Activated gamma-delta T cell (primary cell): ENCODE measurements around the gene HHAT.

Experiments used
- DNase-seq: peaks from one replicate; lab custom pipeline; 2025; lab: John Stamatoyannopoulos, UW

Gene HHAT

DNA sequence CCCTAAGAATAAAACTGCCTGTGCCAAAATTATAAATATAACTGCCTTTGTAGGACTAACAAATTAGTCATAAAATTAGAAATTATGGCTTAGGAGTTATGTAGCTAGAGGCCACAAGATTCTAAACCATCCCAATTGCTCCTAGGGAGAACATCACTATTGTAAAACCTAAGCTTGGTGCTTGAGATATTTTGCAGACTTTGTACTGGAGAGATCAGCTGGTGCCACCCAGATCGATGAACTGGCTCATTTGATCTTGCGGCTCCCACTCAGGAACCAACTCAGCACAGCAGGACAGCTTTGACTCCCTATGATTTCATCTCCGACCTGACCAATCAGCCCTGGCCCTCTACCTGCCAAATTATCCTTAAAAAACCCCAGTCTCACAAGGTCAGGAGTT is 30.6 kb downstream of the HHAT start:
- DNase-seq, result no peak

DNA sequence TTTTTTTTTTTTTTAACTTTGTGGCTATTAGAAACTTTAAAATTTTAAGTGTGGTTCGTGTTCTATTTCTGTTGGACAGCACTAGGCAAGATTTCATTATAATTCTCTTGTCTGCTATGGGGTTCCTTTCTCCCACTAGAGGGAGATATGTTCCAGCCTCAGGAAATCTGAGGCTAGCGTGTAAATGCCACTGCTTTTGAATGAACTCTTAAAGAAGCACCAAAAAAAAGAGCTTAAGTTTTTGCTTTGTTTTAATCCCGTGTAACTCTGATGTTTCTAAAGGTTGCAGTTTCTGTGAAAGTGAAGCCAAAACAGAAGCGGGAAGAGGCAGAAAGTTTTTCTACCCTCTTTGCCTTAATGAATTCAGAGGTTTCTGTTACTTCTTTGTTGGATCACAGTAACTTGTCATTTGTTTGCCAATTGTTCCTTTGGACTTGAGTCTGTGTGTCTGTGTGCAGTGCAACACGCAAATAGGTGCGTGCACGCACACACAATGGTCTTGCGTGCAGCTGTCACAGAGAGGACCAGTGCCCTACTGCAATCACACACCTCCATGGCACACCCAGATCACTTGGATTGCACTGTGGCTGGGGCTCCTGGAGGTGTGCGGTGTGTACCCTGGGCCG is 32.3 kb downstream of the HHAT start:
- no peak for DNase-seq

DNA sequence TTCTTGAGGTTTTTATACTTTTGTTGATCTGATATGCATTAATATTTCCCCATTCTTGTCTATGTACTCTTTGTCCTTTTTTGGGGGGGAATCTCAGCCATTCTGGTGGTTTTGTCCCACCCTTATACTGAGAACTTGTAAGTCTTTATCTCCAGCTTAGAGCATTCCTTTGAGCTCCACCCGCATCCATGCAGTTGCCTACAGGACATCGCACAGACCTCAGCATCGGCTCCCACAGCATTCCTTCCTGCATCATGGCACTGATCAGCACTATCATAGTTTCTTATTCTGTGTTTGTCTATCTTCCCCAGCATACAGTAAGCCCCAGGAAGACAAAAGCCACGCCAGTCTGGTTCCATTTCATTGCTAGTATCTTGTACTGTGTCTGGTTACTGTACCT is 33.0 kb downstream of the HHAT start:
- no peak for DNase-seq

DNA sequence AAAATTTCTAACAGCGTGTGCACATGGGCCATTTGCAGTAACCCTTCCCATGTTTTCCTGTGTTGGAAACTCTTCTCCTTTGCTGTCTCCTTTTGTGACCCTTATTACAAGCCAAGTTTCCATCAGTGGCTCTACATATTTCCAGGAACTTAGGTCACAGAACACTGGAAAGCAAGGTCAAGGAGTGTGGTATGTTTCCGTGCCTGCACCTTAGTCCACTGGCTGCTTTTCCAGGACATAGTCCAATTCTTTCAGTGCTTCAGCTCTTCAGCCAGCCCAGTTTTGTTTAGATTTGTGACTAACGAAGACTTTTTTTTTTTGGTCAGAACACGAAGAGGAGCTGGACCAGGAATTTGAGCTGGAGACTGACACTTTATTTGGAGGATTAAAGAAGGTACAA is 33.8 kb downstream of the HHAT start:
- DNase-seq, result no peak

DNA sequence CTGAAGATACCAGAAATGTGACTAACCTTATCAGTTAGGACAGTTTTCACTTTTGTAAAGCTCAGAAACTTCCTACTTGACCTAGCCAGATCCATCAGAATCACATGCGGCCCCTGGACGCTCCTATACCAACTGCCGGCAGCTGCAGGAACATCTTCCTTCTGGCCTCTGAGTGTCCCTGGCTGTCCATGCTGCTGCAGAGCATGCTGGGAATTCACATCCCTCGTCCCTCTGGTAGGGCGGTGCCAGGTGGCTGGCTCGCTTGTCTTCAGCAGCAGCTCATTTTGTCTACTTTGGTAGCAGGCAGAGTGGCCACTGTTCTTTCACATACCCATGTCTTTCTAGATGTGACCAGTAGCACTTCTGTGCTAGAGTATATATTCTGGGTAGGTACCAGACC is 34.4 kb downstream of the HHAT start:
- DNase-seq, result no peak

DNA sequence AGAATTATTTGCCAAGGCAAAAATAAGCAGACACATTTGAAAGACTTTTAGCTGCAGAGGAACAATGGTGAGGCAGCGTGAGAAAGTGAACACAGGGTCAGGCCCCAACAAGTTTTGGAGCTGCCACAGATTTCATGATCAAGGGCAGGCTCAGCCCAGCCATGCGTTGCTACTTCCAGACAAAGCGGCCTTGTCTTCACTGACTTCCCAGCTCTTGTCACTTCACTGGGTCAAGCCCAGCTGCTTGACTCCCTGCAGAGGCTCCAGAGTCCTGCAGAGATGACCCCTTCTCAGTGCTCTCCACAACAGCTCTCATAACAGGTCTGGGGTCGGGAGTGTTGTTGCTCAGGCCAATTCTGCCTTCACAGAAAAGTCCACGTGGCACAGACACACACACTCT is 35.8 kb downstream of the HHAT start:
- no peak for DNase-seq

DNA sequence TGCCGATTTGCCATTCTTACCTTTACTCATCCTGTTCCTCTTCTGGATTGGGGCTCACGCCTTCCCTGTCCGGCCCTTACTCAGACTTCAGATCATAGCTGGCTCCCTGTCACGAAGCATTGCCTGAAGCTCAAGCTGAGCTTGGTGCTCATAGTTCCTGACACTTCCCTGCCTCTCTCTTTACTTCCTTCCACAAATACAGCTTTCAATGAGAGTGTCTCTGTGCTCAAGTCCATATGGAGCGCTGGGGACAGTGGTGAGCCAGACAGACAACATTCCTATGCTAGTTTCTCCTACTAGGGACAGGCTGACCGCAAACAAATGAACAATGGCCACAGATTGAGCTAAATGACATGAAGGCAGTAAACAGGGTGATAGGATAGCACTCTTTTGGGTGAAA is 38.1 kb downstream of the HHAT start:
- DNase-seq, result no peak

DNA sequence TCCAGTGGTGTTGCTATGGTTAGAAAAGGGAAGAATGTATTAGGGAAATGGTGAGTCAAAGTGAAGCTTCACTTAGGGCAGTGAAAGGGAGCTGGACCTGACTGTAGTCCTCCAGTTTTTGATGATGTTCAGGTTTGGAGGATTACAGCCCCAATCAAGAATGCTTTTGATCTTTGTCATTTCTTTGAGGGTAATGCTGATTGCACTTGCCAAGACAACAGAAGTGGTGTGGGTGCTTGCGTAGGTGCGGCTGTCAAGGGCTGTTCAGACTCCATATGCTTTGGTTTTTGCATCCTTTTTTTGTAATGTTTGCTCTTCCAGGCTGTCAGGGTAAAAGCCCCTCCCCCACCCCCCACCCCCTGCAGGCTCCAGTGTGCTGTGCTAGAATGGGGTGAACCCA is 38.9 kb downstream of the HHAT start:
- no peak for DNase-seq

DNA sequence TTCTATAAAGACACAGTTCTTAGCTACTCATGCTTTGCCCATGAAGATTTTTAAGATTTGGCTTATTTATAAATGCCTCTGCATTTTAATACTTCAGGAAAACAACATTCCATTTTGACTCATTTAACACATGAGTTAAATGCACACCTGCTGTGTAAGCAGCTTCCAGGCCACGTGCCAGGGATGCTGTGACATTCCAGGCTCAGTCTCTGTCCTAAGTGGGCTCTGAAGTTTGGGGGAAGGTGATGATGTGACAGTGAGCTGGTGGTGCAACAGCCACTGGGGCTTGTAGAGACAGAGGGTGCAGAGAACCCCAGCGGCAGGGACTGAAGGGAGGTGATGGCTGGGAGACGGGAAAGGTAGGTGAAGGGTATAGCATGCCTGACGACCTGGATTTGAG is 40.7 kb downstream of the HHAT start:
- no peak for DNase-seq

DNA sequence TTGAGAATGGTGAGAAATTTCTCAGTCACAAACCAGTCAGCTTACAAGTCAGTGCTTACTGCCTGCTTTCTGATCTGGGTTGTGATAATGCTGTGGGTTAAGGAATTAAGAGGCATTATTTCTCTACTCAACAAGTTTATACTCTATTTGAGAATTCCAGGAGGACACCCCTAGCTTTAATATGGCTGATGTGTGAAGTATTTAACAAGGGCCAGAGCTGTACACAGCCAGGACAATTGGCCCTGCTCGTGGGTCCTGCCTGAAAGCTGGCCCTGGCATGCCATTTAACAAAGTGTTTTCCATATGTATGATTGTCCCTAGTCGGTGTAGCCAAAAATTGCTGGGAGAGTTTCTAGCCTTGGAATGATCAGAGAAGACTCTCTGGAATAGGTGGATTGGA is 43.2 kb downstream of the HHAT start:
- no peak for DNase-seq

DNA sequence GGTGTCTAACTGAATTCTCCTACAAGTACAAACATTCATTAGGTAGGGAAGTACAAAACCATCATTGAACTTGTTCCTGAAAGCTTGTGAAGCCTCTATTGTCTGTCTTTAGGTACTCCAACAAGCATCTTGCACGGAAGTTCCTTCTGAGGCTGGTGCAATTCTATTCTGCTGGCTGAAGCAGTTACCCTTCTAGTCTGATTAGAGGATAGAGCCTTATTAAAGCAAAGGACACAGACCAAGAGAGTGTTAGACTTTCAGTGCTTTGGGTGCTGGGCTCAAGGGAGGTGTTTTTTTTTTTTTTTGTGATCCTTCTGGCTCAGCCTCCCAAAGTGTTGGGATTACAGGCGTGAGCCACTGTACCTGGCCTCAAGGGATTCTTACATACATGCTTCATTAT is 43.8 kb downstream of the HHAT start:
- DNase-seq, result no peak

DNA sequence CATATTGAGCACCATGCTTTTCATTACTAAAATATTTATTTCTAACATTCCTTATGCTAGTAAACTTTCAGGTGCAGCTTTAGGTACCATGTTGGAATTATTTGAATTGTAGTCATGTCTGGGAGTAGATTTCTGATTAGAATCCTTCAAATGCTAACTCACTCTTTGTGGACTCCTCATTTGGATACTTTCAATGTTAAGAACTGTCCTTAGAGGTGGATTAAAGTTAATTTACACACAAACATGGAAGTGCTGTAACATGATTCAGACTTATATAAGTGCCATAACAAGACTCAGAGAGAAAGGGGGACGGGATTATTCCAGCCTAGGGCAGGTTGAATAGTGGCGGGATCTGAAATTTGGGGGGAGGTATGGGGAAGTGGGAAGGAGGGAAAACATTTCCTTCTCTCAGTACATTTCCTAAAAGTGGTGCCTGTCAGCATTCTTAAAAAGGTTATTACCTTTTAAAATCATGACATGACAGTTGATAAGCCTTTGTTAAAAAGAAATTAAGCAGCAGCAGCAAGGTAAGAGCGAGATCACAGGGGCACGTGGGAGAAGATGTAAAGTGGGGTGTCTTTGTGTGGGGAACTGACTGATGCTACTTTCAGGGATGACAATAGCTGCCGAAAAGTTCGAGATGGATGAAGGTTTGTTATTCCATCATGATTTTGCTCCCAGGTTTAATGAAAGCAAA is 44.4 kb downstream of the HHAT start:
- DNase-seq, result no peak

DNA sequence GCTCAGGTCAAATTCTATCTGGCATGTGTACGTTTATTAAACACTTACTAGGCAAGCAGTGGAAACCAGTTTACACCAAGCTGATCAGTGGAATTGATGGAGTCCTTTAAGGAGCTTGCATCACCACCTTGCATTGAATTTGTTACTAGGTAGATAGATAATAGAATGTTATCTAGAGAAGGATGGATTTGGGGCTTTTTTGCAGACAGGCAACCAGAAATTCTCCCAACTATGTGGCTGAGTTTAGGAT is 44.9 kb downstream of the HHAT start:
- DNase-seq, result no peak

DNA sequence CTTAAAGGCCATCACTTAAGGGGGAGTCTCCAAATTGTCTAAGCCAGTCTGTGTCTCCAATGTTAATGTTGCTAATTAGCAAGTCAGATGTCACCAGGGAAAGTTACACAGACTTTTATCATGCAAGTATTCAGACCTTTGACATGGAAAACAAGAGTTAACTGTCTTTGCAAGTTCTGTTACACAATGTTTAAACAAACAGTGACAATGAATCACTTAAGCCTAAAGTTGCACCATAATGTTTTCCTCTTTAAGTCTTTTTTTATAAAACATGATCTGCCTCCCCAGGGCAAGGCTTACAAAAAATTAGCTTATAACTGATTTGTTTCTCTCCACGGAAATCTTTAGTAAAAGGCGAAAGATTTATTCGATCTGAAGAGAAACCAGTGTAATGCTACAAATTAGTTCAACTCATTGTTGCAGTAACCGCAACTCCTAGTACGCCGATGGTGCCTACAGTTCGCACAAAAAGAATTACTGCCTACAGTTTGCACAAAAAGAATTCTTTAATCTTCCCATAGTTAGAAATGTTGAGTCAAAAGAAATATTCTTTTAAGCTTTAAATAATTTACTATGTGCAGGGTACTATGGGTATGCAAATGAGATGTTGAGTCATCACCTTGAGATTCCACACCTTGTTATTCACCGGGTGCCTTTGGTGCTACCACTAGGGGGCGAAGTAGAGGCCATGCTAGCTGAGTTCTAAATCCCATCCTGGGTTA is 45.3 kb downstream of the HHAT start:
- DNase-seq, result no peak

DNA sequence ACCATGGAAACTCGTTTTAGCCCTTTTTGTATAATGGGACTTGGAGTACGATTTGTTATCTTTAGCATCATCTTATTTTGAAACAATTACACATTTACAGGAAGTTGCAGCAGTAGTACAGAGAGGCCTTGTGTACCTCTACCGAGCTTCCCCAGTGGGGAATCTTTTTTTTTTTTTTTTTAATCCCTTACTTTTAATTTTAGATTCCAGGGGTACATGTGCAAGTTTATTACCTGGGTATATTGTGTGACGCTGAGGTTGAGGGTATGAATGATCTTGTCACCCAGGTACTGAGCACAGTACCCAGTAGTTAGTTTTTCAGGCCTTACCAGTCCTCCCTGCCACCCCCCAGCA is 45.9 kb downstream of the HHAT start:
- no peak for DNase-seq

DNA sequence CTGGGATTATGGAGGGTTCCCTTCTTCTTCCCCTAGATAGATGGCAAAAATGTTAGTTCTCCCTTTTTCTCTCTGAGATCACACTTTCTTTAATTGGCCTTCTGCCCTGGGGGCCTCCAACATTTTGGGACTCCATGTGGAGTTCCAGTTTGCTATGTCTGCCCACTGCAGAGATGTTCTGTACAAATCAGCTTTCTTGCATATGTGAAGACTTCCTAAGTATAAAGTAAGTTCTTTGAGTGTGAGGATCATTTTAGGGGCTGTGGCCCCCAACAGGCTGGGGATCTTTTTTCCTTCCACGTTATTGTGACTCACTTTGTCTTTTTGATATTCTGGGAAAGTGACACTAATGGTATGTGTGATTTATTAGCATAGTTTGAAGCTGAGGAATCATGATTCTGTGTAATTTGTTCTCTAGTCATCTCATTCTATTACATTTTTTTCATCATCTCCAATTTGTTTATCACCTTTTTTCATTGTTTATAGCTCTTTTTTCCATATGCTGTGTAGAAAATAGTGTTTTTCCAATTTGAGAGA is 48.2 kb downstream of the HHAT start:
- no peak for DNase-seq

DNA sequence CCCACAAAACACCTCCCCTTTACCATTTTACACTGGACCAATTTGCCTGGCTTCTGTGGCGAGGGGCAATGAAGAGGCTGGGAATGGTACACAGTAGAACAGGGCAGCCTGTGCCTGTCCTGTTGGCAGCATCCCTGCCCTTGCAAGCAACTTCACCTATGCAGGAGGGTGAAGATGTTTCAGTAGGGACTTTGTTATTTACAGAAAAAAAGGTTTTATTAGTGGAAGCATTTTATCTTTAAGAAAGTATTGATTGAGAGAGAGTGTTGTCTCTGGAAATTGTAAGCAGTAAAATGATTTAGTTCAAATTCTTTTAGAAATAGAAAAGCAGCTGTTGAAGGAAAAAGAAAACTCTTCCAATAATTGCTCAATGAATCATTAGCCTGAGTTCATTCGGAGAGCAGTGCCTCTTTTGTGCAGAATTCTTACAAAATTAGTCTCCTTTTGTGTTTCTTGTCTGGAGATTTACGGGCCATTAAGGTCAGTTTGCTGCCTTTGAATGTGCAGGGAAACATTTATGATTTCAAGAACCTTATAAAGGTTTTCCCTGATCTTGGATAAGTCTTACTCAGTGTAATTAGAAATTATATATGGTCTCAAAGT is 49.1 kb downstream of the HHAT start:
- no peak for DNase-seq

DNA sequence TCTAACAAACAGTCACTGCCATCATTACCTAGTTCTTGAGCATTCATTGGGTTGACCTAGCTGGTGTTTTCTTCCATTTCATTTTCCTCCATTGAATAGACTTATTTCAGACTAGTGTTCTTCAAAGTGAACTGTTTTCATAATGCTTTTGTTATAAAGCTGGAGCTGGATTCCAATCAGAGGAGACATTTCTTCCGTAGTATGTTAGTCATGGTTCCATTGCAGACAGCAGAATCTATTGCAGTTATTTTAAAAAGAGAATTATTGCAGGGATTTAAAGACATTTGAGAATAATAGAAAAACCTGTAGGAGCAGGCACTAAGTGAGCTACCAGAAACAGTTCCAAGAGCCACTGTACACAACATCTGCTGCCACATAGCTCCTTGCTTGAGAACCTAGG is 50.0 kb downstream of the HHAT start:
- no peak for DNase-seq

DNA sequence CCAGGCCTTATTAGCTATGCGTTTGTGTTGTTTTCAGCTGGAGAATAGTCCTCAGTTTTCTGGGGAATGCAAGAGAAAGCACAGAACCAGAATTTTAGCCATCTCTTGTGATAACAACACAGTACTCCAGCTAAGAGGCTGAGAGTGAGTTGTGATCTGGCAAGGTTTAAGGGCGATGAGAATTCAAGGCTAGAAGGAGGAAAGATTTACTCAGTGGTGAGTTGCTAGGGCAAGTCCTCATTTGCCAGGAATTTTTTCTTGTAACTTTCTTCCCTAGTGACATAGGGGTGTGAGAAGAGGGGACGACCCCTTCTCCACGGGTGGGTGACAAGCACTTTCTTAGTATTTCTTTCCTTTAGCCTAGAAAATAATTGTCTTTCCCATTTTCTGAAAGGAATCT is 53.2 kb downstream of the HHAT start:
- no peak for DNase-seq

DNA sequence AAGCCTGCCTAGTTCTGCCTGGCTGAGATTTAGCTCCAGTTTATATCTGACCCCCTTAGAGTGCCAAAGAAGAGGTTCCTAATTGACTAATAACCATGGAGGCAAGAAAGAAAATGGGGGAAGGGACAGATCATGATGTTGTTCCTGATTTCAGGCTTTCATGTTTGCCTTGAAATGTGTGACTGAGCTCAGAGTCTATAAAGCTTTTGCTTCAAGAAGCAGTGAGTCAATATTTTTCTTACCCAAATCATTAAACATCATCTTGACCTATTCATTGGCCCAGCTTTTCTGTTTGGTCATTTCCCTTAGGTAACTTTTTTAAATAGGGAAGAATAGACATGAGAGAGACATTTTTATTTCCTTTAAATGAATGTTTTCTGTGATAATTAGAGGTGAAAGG is 55.9 kb downstream of the HHAT start:
- no peak for DNase-seq

DNA sequence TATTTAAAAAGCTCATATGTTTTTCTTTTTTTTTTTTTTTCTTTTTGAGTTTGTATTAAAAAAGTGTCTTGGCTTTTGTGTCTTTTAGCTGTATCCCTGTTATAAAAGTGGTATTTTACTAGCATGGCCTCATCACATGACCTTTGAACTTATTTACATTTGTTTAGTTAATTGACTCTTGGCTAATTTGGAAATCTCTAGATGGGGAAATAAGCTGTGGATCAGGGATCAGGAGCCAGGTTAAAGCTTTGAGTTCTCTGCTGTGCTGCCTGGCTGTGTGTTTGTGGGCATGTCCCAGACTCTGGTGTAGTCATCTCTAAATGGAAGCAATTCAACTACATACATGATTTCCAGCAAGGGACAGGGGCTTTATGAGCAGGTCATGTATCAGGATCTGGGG is 56.5 kb downstream of the HHAT start:
- DNase-seq, result no peak

DNA sequence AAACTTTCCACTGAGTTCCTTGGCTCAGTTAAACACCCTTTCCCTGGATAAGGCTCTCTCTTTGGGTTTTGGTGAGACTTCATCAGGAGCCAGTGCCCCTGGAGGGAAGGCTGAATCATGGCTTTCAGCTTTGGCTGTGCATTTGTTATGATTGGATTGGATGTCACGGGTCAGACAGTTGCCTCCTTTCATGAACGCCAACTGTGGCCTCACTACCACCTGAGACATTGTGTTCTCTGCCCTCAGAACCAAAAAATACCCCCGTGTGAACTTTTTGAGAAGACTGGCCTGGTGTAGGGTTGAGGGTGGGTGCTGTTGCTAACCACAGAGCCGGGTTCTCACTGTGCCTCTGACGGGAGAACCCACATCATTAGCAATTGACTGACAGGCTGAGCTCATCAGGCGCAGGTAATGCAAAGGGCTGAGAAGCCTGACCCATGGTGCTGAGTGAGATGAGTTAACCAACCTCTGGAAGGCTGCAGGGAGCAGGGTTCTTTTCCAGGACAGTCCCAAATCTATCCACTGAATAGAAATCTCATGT is 65.6 kb downstream of the HHAT start:
- no peak for DNase-seq

DNA sequence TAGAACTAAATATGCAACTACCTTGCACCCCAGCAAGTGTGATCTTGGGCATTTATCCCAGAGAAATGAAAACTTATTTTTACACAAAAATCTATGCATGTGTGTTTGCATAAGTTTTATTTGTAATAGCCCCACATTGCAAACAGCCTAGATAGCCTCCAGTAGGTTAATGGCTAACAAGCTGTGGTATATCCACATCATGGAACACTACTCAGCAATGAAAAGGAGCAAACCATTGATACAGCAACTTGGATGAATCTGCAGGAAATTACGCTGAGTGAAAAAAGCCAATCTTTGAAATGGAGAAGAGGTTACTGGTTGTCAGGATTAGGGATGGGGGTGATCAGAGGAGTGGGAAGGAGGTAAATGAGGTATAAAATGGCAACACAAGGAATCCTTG is 67.8 kb downstream of the HHAT start:
- no peak for DNase-seq
